Suprapubic skin (tissue), 4 donors: ENCODE measurements around the gene CHAMP1. TPM values are rescaled to one million over a fixed set of nuclear protein-coding genes. Genes with fewer than 3 reads are reported as not detected.

Experiments
- DNase-seq, 2 donors: peaks; one replicate each; pipeline ENCODE4 v3.0.0-alpha.2; 2019; ENCODE audit warnings: low spot score in 2 of 2
- H3K27ac ChIP-seq: fragments of 200-600 bp; sonication (generic); one replicate; pipeline ENCODE4 v1.5.1; 2019
- H3K27me3 ChIP-seq: fragments of 200-600 bp; sonication (generic); one replicate; pipeline ENCODE4 v1.5.1; 2019
- H3K36me3 ChIP-seq: fragments of 200-600 bp; sonication (generic); one replicate; pipeline ENCODE4 v1.5.1; 2019
- H3K4me1 ChIP-seq: fragments of 200-600 bp; sonication (generic); one replicate; pipeline ENCODE4 v1.5.1; 2019
- H3K4me3 ChIP-seq: fragments of 200-600 bp; sonication (generic); one replicate; pipeline ENCODE4 v1.5.1; 2019; ENCODE audit warnings: mild to moderate bottlenecking
- H3K9me3 ChIP-seq: fragments of 200-600 bp; sonication (generic); one replicate; pipeline ENCODE4 v1.5.1; 2019
- CTCF ChIP-seq, 2 donors: fragments of 200-600 bp in 1 of 2; fragments of 450-650 bp in 1 of 2; sonication (generic) in 1 of 2; IDR thresholded peaks; one replicate each; pipeline ENCODE4 v1.5.1; 2016 to 2019; ENCODE audit warnings: antibody characterized with exemption in 2 of 2, mild to moderate bottlenecking in 1 of 2, moderate library complexity in 1 of 2
- EP300 ChIP-seq: sonication (generic); formaldehyde crosslinking; IDR thresholded peaks from one replicate; pipeline ENCODE4 v1.6.1; 2017; ENCODE audit warnings: antibody characterized with exemption
- POLR2A ChIP-seq, 2 donors: fragments of 450-650 bp; IDR thresholded peaks; one replicate each; pipeline ENCODE4 v1.6.1; 2017; ENCODE audit warnings: antibody characterized with exemption in 2 of 2, mild to moderate bottlenecking in 2 of 2, moderate library complexity in 2 of 2
- POLR2AphosphoS5 ChIP-seq, 3 donors: sonication (generic); formaldehyde crosslinking; IDR thresholded peaks; one replicate each; pipeline ENCODE4 v1.6.1; 2017; ENCODE audit warnings: antibody characterized with exemption in 3 of 3
- WGBS: methylation state at CpG from one replicate; pipeline ENCODE4 v1.1.5; 2018; 5-methylcytosine and 5-hydroxymethylcytosine counted together
- total RNA-seq, 4 donors: library from RNA; depleted of rRNA; stranded (reverse); fragments of >200 nt; gene quantifications; one replicate each; pipeline ENCODE4 v1.1.0, GENCODE V29; 2016

Gene CHAMP1
- total RNA-seq, 4 donors from 2014 or later, result 10.0 to 22.1 (median 15.0) TPM

- peaks cover 60% of the 10 kb centered on the region for H3K4me1 ChIP-seq
- 9% methylated on average over 7 of the region's 7 CpGs for WGBS
- TF ChIP-seq CTCF (IDR thresholded peaks at IDR 0.05), result no peak
- TF ChIP-seq POLR2A (IDR thresholded peaks at IDR 0.05), result no peak
- TF ChIP-seq POLR2AphosphoS5 (IDR thresholded peaks at IDR 0.05), result no peak
- no peak for TF ChIP-seq EP300
These were observed 927 bp downstream of the CHAMP1 start for GRCh38 chr13:114315074-114315785.

DNA sequence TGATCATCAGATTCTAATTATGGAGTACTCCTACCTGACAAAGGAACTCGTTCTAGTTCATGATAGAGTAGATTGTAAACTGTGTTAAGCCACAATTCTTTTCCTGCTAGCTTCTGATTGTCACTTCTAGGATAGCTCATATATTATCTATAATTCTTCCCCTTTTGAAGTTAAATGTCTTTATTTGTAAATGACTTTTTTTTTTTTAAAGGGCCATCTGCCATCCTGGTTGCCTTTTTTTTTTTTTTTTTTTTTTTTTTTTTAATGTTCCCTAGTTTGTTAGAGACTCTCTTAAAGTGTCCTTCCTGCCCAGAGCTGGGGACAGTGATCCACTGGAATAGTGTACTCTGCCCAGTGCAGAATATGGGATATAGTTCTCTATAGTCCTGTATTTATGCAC is 4.3 kb downstream of the CHAMP1 start:
- TF ChIP-seq POLR2A (IDR thresholded peaks at IDR 0.05), result no peak
- no peak for TF ChIP-seq CTCF (IDR thresholded peaks at IDR 0.05)
- no peak for TF ChIP-seq POLR2AphosphoS5 (IDR thresholded peaks at IDR 0.05)
- no peak for TF ChIP-seq EP300
- H3K4me1 ChIP-seq, result peaks cover 46% of the 10 kb centered on the region

More at GRCh38 chr13:114315074-114315785, 927 bp downstream of the CHAMP1 start:
- Histone ChIP-seq H3K27me3 (no peaks in the 10 kb centered on the region), H3K4me3 (peak overlapping the region; percentile 93), H3K9me3 (no peaks in the 10 kb centered on the region), H3K27ac (peak overlapping the region; percentile 95), H3K36me3 (no peaks in the 10 kb centered on the region)
- no peak for DNase-seq

GRCh38 chr13:114319441-114319913 is 5.2 kb downstream of the CHAMP1 start:
- no peak for DNase-seq
- H3K36me3 ChIP-seq, result peaks cover 34% of the 10 kb centered on the region
- H3K9me3 ChIP-seq, result no peaks in the 10 kb centered on the region
- no peak overlapping the region for H3K27ac ChIP-seq
- H3K4me1 ChIP-seq, result peaks cover 44% of the 10 kb centered on the region
- H3K27me3 ChIP-seq, result no peaks in the 10 kb centered on the region
- H3K4me3 ChIP-seq, result no peak overlapping the region
- no peak for TF ChIP-seq CTCF (IDR thresholded peaks at IDR 0.05)
- TF ChIP-seq POLR2AphosphoS5 (IDR thresholded peaks at IDR 0.05), result no peak
- TF ChIP-seq POLR2A (IDR thresholded peaks at IDR 0.05), result no peak
- TF ChIP-seq EP300, result no peak
- 53% methylated on average over 3 of the region's 3 CpGs for WGBS

More for the DNA sequence above, 4.3 kb downstream of the CHAMP1 start:
- Histone ChIP-seq H3K4me3 (no peak overlapping the region), H3K36me3 (peaks cover 26% of the 10 kb centered on the region), H3K27me3 (no peaks in the 10 kb centered on the region), H3K27ac (no peak overlapping the region), H3K9me3 (no peaks in the 10 kb centered on the region)
- WGBS, result 23% methylated on average over 1 of the region's 1 CpG
- DNase-seq, result no peak

DNA sequence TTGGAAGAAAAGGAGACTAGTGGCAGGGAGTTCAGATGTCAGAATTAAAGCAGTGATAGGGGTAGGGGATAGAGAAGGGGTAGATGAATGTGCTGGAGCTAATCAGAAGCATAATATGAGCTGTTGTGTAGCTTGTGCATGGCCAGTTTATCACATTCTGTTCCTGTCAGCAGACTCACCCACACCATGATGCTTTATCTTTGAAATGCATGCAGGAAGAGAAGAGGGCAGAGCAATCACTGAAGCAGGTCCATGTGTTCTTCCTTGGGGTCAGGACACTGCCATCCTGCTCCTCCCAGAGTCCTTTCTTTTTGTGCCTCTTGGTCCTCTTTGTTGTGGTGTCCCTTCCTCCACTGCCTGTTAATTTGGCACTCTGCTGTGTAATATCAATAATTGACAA is 5.8 kb downstream of the CHAMP1 start:
- Histone ChIP-seq H3K4me3 (no peak overlapping the region), H3K36me3 (peaks cover 40% of the 10 kb centered on the region), H3K27ac (no peak overlapping the region), H3K9me3 (no peaks in the 10 kb centered on the region), H3K4me1 (peaks cover 40% of the 10 kb centered on the region), H3K27me3 (no peaks in the 10 kb centered on the region)
- TF ChIP-seq POLR2A (IDR thresholded peaks at IDR 0.05) (no peak), CTCF (IDR thresholded peaks at IDR 0.05) (no peak), POLR2AphosphoS5 (IDR thresholded peaks at IDR 0.05) (no peak), EP300 (no peak)
- no peak for DNase-seq

GRCh38 chr13:114321256-114321655 is 7.0 kb downstream of the CHAMP1 start:
- Histone ChIP-seq H3K9me3 (no peaks in the 10 kb centered on the region), H3K36me3 (peaks cover 43% of the 10 kb centered on the region), H3K27ac (no peak overlapping the region), H3K27me3 (no peaks in the 10 kb centered on the region), H3K4me1 (peaks cover 29% of the 10 kb centered on the region), H3K4me3 (no peak overlapping the region)
- TF ChIP-seq POLR2AphosphoS5 (IDR thresholded peaks at IDR 0.05) (no peak), EP300 (no peak), CTCF (IDR thresholded peaks at IDR 0.05) (no peak), POLR2A (IDR thresholded peaks at IDR 0.05) (no peak)
- WGBS, result 92% methylated on average over 3 of the region's 3 CpGs
- DNase-seq, result no peak
